ENCODE measurements around the gene SALL3.

Gene SALL3

GRCh38 chr18:78975292-78975691, 4.3 kb upstream of the SALL3 start:
- POLR2A ChIA-PET (ENCODE audit: low non-redundant PET): no interaction called here
- CTCF ChIA-PET: no interaction called here
- H3K27ac ChIP-seq: no peak overlapping the region
- no peak for DNase-seq (ENCODE audit: low spot score)
- TF ChIP-seq CTCF (conservative IDR thresholded peaks at IDR 0.05; ENCODE audit: low read depth): no peak

DNA sequence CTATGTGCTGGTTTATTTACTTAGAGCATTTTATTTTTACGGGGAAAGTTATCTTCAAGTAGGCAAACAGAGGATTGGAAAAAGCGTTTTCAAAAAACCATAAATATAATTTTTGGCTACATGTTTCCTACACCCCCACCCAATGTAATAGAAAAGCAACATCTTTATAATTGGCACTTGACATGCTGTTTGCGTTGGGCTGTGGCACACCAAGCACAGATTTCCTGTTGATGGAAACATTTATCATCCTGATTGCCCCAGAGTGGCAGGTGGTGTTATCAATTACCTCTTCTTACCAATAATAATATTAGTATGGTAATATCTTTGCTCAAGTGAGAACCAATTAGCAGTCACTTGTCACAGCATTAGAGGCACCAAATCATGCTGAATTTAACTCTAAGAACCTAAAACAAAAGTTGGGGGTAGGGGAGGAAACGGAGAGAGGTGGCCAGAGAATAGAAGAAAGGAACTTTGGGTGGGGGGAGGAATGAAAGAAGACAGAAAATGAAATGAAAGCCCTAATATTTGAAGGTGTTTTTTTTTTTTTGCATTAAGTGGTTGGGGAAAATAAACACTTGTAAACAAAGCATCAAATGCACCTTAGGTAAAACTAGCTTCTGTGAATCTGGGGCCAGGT, 3.8 kb upstream of the SALL3 start:
- H3K27ac ChIP-seq: no peak overlapping the region
- ChIA-PET POLR2A (ENCODE audit: low non-redundant PET) (no interaction called here), CTCF (no interaction called here)
- TF ChIP-seq CTCF (conservative IDR thresholded peaks at IDR 0.05; ENCODE audit: low read depth): no peak
- no peak for DNase-seq (ENCODE audit: low spot score)

DNA sequence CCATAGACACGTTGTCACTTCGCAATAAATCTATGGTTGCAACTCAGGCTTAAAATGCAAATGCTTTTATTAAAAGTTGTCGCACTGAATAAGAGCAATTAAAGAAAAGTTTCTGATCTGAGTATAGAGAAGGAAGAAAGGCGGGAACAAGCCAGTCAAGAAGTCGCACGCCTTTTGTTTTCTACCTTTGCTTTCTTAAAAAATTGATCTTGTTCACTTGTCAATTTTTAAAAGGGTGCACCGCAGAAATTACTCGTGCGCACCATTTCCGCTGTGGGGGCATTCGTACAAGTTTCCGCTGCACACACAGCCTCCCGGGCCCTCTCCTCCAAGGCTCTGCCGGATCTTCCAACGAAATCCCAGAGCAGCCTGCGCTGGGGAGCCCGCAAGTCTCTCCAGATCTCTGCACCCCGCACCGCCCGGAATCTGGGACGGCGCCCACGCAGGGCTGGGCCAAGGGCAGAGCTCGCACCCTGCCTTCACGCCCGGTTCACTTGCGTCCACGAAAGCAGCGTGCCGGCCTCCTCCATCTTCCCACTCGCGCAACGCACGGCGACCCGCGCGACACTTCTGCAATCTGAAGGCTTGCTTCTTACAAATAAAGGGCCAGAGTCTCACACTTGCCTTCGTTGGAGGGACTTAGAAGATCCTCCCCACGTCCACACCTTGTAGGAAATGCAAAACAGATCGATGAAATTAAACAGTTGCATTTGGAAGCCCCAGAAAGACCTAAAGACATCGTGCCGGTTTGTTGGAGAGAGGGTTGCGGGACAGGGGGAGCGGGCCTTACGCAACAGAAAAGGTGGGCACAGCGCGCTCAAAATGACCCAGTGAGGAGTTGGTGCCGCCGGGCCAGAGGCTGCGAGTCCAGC, 2.6 kb upstream of the SALL3 start:
- TF ChIP-seq CTCF (conservative IDR thresholded peaks at IDR 0.05; ENCODE audit: low read depth): no peak

GRCh38 chr18:78977637-78978348, 1.8 kb upstream of the SALL3 start:
- CTCF ChIA-PET: no interaction called here
- POLR2A ChIA-PET (ENCODE audit: low non-redundant PET): no interaction called here
- H3K27ac ChIP-seq: no peak overlapping the region
- DNase-seq (ENCODE audit: low spot score): no peak
- TF ChIP-seq CTCF (conservative IDR thresholded peaks at IDR 0.05; ENCODE audit: low read depth): no peak

More for the DNA sequence above, 2.6 kb upstream of the SALL3 start:
- no peak overlapping the region for H3K27ac ChIP-seq
- ChIA-PET CTCF (no interaction called here), POLR2A (ENCODE audit: low non-redundant PET) (no interaction called here)
- no peak for DNase-seq (ENCODE audit: low spot score)

DNA sequence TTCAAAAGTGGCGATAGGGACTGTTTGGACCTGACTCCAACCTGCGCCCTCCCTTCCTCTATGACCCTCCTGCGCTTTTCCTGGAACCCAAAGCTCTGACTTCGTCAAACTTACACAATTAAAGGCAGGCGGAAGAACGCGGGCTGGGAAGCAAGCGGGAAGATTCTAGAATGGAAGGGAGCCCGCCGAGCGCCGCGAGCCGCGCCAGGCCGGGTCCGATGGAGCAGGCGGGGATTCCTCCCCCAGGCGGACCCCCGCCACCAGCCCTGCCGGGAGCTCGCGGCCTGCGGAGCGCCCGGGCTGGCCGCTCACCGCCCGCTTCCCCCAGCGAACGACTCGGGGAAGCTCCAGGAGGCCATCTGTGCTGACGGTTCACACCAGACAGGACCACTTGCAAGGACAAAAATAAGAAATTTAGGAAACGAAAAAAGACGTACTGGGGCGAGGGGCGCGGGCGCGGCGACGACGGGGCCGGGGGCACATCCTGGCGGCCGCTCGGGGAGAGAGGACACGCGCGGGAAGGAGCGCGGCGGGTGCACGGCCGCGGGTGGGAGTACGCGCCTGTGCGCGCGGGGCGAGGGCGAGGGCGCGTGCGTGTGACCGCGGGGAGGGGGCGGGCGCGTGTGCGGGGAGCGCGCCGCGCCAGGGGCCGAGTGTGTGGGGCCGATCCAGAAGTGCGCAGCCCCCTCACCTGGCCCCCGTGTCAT, 1.1 kb upstream of the SALL3 start:
- TF ChIP-seq CTCF (conservative IDR thresholded peaks at IDR 0.05; ENCODE audit: low read depth): no peak
- no peak for DNase-seq (ENCODE audit: low spot score)
- POLR2A ChIA-PET (ENCODE audit: low non-redundant PET): no interaction called here
- CTCF ChIA-PET: no interaction called here
- no peak overlapping the region for H3K27ac ChIP-seq

DNA sequence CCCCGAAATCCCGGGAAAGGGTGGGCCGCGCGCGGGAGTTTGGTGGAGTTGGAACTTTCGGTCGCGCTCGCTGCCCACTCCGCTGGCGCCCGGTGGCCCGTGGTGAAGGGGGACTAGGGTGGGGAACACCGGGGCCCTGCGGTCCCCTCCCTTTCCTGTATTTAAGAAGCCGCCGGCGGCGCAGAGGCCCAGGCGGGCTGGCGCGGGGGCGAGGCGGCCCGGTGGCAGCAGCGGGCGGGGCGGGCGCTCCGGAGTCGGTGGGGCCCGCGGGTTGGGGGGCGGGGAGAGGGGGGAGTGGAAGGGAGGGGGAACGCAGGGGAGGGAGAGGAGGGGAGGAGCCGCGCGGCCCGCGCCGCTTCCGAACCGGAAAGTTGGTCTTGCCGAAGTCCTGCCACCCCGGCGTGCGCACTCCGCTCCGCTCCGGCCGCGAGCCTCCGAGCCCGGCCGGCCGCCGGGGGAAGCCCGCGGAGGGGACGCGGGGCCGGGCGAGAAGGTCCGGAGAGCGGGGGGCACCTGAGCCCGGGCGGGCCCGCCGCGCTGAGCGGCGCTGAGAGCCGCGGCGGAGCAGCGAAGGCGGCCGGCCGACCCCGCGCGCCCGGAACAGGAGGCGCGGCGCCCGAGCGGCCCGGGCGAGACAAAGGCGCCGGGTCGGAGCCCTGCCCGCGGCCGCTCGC, 425 bp upstream of the SALL3 start:
- ChIA-PET CTCF (no interaction called here), POLR2A (ENCODE audit: low non-redundant PET) (no interaction called here)
- no peak for TF ChIP-seq CTCF (conservative IDR thresholded peaks at IDR 0.05; ENCODE audit: low read depth)
- no peak for DNase-seq (ENCODE audit: low spot score)
- no peak overlapping the region for H3K27ac ChIP-seq
